ENCODE measurements around the gene MOSPD3. TPM values are rescaled to one million over a fixed set of nuclear protein-coding genes. Genes with fewer than 3 reads are reported as not detected.

The MOSPD3 gene
- total and polyA plus RNA-seq, 2 of the 13 experiments (the other 11 are each of a cell fraction or from before 2014, with no cell fraction given) = 7.6 to 8.8 TPM

DNA sequence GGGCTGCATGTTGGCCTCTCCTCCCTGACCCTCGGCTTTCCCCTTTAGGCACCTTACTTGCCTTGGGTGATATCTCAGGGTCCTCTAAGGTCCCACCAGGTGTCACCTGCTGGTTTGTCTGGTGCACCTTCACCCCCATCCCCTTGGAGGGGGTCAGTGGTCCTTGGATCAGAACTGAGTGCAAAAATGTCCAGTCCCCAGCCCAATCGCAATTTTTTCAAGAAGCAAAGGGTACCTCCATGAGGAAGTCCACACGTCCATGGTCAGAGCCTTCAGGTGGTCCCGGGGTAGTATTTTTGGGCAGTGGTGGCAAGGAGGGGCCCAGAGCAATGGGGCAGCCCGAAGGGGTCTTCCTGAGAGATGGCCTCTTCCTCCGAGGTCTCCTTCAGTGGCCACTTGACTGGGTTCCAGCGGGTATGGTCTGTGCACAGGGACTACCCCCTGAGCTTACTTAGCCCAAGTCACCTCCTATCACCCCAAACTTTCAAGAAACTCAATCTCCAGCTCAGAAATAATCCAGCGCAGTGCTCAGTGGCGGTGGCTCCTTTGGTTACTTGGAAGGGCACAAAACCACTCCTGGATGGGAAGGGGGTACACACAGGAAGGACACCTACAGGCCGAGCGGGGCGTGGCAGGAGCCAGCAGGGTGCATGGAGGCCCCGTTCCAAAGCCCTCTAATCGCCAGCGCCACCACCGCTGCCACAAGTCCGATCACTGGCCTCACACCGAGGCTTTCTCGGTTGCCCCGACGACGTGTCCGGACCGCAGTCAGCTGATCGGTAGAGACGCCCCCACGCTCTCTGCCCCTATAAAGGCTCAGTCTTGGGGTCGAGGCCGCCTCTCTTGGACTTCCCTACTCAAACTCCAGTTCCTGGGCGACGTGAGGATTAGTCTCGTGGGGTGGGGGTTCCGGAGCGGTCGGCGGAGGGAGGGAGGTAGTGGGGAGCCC is 43.2 kb upstream of the MOSPD3 start (continued):
- TF ChIP-seq, protein P1, sequence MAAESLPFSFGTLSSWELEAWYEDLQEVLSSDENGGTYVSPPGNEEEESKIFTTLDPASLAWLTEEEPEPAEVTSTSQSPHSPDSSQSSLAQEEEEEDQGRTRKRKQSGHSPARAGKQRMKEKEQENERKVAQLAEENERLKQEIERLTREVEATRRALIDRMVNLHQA (CRISPR knock-in tag; IDR thresholded peaks at IDR 0.05) = 0 out of 2 replicates have a peak, but pooled peaks have one; percentile 28
- TF ChIP-seq ZFP36L1 (CRISPR knock-in tag; IDR thresholded peaks at IDR 0.05) (peak; percentile 72; the same call in 1 of the 2 replicates), REPIN1 (CRISPR knock-in tag; IDR thresholded peaks at IDR 0.05; ENCODE audit: borderline replicate concordance, low read depth) (peak; percentile 56; the same call in 1 of the 2 replicates), ZNF775 (CRISPR knock-in tag; IDR thresholded peaks at IDR 0.05; ENCODE audit: borderline replicate concordance) (no peak; the same call in 1 of the 2 replicates), PHF8 (CRISPR knock-in tag; IDR thresholded peaks at IDR 0.05) (peak; percentile 61; the same call in 1 of the 2 replicates), ZBTB42 (CRISPR knock-in tag; IDR thresholded peaks at IDR 0.05) (no peak), MAFG (CRISPR knock-in tag; IDR thresholded peaks at IDR 0.05) (no peak), CHCHD3 (CRISPR knock-in tag; IDR thresholded peaks at IDR 0.05) (no peak), FIP1L1 (IDR thresholded peaks at IDR 0.05; ENCODE audit: borderline replicate concordance, insufficient read depth, low read depth, low read length) (peak; percentile 81; the same call in 1 of the 2 replicates), PCBP2 (optimal IDR thresholded peaks at IDR 0.05; ENCODE audit: low read depth, low read length, poor library complexity, severe bottlenecking) (no peak), STAG1 (CRISPR knock-in tag; IDR thresholded peaks at IDR 0.05) (peak; percentile 46), ZFP36 (IDR thresholded peaks at IDR 0.05; ENCODE audit: borderline replicate concordance, low read depth, low read length, partially characterized antibody) (no peak), HBP1 (CRISPR knock-in tag; IDR thresholded peaks at IDR 0.05; ENCODE audit: low read depth) (peak; percentile 86), HDAC1 (CRISPR knock-in tag; IDR thresholded peaks at IDR 0.05) (peak; percentile 12), ARID2 (CRISPR knock-in tag; IDR thresholded peaks at IDR 0.05; ENCODE audit: borderline replicate concordance) (0 out of 2 replicates have a peak, but pooled peaks have one; percentile 90), GTF3A (CRISPR knock-in tag; conservative IDR thresholded peaks at IDR 0.05) (no peak), FOXK2 (IDR thresholded peaks at IDR 0.05) (no peak)
- TF ChIP-seq, protein P2, sequence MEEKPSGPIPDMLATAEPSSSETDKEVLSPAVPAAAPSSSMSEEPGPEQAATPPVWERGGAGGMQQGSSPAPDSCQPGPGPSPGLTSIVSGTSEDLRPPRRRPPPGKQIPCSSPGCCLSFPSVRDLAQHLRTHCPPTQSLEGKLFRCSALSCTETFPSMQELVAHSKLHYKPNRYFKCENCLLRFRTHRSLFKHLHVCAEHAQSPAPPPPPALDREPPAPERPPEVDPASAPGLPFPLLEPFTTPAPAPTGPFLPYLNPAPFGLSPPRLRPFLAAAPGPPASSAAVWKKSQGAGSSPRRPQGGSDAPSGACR (CRISPR knock-in tag; IDR thresholded peaks at IDR 0.05) = no peak
- TF ChIP-seq, protein P3, sequence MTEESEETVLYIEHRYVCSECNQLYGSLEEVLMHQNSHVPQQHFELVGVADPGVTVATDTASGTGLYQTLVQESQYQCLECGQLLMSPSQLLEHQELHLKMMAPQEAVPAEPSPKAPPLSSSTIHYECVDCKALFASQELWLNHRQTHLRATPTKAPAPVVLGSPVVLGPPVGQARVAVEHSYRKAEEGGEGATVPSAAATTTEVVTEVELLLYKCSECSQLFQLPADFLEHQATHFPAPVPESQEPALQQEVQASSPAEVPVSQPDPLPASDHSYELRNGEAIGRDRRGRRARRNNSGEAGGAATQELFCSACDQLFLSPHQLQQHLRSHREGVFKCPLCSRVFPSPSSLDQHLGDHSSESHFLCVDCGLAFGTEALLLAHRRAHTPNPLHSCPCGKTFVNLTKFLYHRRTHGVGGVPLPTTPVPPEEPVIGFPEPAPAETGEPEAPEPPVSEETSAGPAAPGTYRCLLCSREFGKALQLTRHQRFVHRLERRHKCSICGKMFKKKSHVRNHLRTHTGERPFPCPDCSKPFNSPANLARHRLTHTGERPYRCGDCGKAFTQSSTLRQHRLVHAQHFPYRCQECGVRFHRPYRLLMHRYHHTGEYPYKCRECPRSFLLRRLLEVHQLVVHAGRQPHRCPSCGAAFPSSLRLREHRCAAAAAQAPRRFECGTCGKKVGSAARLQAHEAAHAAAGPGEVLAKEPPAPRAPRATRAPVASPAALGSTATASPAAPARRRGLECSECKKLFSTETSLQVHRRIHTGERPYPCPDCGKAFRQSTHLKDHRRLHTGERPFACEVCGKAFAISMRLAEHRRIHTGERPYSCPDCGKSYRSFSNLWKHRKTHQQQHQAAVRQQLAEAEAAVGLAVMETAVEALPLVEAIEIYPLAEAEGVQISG (CRISPR knock-in tag; IDR thresholded peaks at IDR 0.05) = peak; percentile 39
- TF ChIP-seq, protein P4, sequence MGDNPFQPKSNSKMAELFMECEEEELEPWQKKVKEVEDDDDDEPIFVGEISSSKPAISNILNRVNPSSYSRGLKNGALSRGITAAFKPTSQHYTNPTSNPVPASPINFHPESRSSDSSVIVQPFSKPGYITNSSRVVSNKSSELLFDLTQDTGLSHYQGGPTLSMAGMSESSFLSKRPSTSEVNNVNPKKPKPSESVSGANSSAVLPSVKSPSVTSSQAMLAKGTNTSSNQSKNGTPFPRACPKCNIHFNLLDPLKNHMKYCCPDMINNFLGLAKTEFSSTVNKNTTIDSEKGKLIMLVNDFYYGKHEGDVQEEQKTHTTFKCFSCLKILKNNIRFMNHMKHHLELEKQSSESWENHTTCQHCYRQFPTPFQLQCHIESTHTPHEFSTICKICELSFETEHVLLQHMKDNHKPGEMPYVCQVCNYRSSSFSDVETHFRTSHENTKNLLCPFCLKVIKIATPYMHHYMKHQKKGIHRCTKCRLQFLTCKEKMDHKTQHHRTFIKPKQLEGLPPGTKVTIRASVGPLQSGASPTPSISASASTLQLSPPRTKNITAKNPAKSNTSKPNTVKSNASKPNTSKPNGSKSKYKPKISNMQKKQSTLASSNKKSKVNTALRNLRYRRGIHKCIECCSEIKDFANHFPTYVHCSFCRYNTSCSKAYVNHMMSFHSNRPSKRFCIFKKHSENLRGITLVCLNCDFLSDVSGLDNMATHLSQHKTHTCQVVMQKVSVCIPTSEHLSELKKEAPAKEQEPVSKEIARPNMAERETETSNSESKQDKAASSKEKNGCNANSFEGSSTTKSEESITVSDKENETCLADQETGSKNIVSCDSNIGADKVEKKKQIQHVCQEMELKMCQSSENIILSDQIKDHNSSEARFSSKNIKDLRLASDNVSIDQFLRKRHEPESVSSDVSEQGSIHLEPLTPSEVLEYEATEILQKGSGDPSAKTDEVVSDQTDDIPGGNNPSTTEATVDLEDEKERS (CRISPR knock-in tag; IDR thresholded peaks at IDR 0.05) = peak; percentile 17; the same call in 1 of the 2 replicates
